Activated CD8-positive, alpha-beta memory T cell treated with anti-CD3 and anti-CD28 coated beads, Interleukin-2, amount 50 U/mL, for 4 hours (primary cell): Measurements from ENCODE around the gene ECPAS.

Source experiments
- DNase-seq: peaks from one replicate; pipeline ENCODE4 v3.0.0-alpha.2; 2020

Gene ECPAS

GRCh38 chr9:111320631-111321030 lies 163.6 kb downstream of the ECPAS start:
- DNase-seq: no peak

- no peak for DNase-seq
These were observed 167.4 kb downstream of the ECPAS start for GRCh38 chr9:111316796-111317195.
